Ovary (tissue), 3 donors: ENCODE results near the gene C22orf15.

Source experiments
- EP300 ChIP-seq: sonication (generic); formaldehyde crosslinking; IDR thresholded peaks from one replicate; pipeline ENCODE4 v1.6.1; 2017; ENCODE audit warnings: antibody characterized with exemption
- POLR2A ChIP-seq: fragments of 450-650 bp; IDR thresholded peaks from one replicate; pipeline ENCODE4 v1.6.1; 2017; ENCODE audit warnings: antibody characterized with exemption, mild to moderate bottlenecking, moderate library complexity
- TF ChIP-seq, protein P1 (sequence below), 3 donors: fragments of 450-650 bp in 2 of 3; fragments of 200-600 bp in 1 of 3; IDR thresholded peaks; one replicate each; pipeline versions ENCODE4 v1.5.1 to v1.8.0; 2016 to 2022; ENCODE audit warnings: antibody characterized with exemption in 3 of 3, mild to moderate bottlenecking in 1 of 3
- donor health status: DM: no; HTN: no; CAD: no.

DNA sequence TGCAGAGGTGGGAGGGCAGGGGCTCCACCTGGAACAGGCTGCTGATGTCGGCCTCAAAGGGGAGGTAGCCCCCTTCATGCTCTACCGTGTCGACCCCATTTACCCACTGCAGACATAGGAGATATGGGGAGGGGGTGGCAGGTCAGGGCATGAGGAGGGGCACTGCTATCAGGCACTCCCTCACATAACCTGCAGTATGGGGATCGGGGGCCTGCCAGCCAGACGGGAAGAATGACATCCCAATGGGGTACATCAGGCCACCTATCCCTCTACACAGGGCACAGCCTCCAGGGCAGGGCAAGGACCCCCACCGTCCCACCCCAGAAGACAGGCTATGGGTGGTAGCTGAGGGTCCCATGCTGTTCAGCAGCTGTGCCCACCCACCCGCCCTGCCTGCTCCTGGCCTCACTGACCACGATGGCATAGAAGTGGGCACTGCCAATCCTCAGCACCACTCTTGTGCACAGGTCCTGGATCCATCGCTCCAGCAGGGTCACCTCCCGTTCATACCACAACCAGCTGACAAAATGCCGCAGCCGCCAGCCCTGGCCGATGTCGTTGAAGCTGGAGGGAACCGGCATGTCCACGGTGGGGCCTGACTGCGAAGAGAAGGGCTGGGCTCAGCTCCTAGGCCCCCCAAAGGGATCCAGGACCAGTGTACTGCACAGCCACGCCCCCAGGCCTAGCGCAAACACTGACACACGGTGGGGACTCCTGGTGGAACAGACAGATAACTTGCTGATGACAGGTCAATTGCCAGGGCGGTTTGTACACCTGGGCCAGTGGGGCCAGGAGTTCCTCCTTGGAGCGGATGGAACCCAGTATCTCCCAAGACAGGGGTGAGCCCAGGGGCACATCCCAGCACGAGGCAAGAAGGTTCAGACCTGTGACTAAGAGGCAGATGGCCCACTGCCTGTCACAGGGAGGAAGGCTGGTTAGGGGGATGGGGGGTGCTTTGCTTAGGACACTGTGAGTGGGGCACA, 47.9 kb upstream of the C22orf15 start:
- TF ChIP-seq, protein P1, sequence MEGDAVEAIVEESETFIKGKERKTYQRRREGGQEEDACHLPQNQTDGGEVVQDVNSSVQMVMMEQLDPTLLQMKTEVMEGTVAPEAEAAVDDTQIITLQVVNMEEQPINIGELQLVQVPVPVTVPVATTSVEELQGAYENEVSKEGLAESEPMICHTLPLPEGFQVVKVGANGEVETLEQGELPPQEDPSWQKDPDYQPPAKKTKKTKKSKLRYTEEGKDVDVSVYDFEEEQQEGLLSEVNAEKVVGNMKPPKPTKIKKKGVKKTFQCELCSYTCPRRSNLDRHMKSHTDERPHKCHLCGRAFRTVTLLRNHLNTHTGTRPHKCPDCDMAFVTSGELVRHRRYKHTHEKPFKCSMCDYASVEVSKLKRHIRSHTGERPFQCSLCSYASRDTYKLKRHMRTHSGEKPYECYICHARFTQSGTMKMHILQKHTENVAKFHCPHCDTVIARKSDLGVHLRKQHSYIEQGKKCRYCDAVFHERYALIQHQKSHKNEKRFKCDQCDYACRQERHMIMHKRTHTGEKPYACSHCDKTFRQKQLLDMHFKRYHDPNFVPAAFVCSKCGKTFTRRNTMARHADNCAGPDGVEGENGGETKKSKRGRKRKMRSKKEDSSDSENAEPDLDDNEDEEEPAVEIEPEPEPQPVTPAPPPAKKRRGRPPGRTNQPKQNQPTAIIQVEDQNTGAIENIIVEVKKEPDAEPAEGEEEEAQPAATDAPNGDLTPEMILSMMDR (IDR thresholded peaks at IDR 0.05), result no peak
- TF ChIP-seq POLR2A (no peak), EP300 (no peak)
